ENCODE results near the gene PGGT1B.

- TF ChIP-seq CTCF (IDR thresholded peaks at IDR 0.05) = no peak
- no peak for TF ChIP-seq POLR2A (IDR thresholded peaks at IDR 0.05)
Measured at GRCh38 chr5:115189866-115190265, 72.8 kb downstream of the PGGT1B start.

Measured in uterus (tissue), 2 donors.